ENCODE measurements around the gene SPACA4.

SPACA4 gene

DNA sequence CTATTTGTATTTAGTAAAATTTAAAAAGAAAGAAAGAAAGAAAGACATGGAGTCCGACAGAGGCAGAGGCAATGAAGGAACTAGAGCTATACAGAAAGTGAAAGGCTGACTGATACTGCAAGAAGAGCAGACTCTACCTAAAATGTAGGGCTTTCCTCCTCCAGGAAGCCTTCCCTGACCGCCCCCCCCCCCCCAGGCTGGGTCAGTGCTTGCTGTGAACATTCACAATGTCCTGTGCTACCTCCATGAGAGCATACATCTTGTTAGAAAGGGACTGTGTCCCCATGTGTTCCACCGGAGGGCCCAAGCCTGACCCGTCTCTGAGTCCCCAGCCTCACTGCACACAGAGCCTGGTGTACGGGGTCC lies 45.1 kb downstream of the SPACA4 start:
- TF ChIP-seq GATA1 (IDR thresholded peaks at IDR 0.05; ENCODE audit: low read depth, low read length) (no peak), POLR2A (IDR thresholded peaks at IDR 0.05; ENCODE audit: low read length) (no peak)
- no peak for DNase-seq

DNA sequence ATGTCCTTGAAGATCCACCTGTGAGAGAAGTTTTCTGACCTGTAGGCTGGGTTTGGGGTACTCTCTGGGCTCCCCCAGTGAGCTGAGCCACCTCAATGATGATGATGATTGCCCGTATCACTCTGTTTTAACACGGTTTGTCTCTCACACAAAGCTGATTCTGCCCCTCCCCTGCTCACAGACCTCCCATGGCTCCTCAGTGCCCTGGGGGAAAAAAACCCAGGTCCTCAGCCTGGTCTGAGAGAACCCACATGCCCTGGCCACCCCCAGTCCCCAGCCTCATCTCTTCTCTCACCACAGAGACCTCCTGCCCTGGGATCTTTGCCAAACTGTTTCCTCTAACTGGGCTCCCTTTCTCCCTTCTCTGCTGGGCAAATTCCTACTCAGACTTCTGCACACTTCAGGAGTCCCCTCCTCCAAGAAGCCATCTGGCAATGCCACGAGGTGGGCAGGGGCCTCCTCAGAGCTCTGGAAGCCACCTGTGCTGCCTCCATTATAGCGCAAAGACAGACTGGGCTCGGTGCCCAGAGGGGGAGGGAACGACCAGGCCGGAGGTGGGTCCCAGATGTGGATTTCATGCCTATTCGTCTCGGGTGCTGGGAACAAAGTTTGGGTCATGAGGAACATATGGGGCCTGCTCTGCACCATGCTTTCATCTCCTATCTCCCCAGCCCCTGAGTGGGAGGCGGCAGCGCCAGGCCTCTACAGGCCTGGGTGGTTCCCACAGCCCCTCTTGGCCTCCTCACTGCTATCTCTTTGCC lies 47.9 kb downstream of the SPACA4 start:
- TF ChIP-seq POLR2A (IDR thresholded peaks at IDR 0.05; ENCODE audit: low read length) (no peak), GATA1 (IDR thresholded peaks at IDR 0.05; ENCODE audit: low read depth, low read length) (no peak)
- DNase-seq: no peak

DNA sequence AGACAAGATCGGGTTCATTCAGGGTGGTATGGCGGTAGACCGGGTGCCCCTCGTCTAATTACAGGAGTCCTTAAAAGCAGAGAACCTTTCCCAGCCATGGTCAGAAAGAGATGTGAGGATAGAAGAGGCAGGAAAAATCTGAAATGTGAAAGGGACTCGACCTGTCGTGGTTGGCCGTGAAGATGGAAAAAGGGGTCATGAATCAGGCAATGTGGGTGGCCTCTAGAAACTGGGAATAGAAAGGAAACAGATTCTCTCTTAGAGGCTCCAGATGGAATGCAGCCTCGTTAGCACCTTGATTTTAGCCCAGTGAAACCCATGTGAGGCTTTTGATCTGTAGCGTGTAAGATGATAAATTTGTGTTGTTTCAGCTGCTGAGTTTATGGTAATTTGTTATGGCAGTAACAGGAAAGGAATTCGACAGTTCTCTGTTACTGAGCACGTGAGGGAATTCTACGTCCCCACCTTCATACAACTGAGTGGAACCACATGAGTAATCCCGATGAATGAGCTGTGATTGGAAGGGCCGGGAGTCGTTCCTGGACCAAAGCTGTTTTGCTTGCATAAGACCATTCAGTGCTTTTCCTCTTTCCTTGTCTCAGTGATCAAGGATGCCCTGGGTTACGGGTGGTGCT lies 50.4 kb downstream of the SPACA4 start:
- TF ChIP-seq GATA1 (IDR thresholded peaks at IDR 0.05; ENCODE audit: low read depth, low read length) (no peak), POLR2A (IDR thresholded peaks at IDR 0.05; ENCODE audit: low read length) (no peak)
- DNase-seq: no peak
